ENCODE measurements around the gene CBLIF.
"Not testable (repeated sequence)": the region's sequence is repeated elsewhere in the genome, so short reads cannot be mapped to it uniquely, and the experiment has no call there.

DNA sequence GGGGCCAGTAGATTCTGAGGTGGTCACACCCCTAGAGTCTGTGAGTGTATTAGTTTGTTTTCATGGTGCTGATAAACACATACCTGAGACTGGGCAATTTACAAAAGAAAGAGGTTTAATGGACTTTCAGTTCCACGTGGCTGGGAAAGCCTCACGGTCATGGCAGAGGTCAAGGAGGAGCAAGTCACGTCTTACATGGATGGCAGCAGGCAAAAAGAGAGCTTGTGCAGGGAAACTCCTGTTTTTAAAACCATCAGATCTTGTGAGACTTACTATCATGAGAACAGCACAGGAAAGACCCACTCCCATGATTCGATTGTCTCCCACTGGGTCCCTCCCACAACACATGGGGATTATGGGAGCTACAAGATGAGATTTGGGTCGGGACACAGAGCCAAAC is 60.9 kb downstream of the CBLIF start:
- not testable (repeated sequence) for TF ChIP-seq CTCF, POLR2A (IDR thresholded peaks at IDR 0.05)
